Measurements from ENCODE around the gene SCN10A. TPM values are rescaled to one million over a fixed set of nuclear protein-coding genes. Genes with fewer than 3 reads are reported as not detected.

Gene SCN10A
- total and polyA plus RNA-seq, 9 of the 15 experiments (the other 6 are each of a cell fraction or from before 2014, with no cell fraction given), result not detected

- 24% methylated on average over 45 of the region's 56 CpGs for WGBS (ENCODE audit: insufficient coverage, low coverage, missing lambda C conversion rate)
- POLR2A ChIA-PET, result no interaction called here
- H3K4me1 ChIP-seq (replicated peaks in 1 of 2; ENCODE audit: control insufficient read depth in 2 of 2, insufficient read depth in 2 of 2, low read length in 2 of 2), result peaks cover 6 to 18% of the 10 kb centered on the region in 2 experiments
- H2AFZ ChIP-seq (ENCODE audit: low read depth, low read length), result peak overlapping the region; percentile 70; the same call in 1 of the 2 replicates
- peak overlapping the region; percentile 43; the same call in 1 of the 2 replicates for H3K4me2 ChIP-seq (ENCODE audit: insufficient read depth, low read length)
- H3K79me2 ChIP-seq (ENCODE audit: control insufficient read depth, insufficient read depth, low read length), result no peaks in the 10 kb centered on the region
- CTCF ChIA-PET (ENCODE audit: low intra/inter-chr PET ratio), result interaction anchor here (0.7 to 1.0 kb wide), 2 partner anchors 128 to 152 kb away, joined by 3 to 5 read pairs; no protein-coding TSS in a partner anchor
- DNase-seq (ENCODE audit: extremely low read depth in 1 of 4, low spot score in 3 of 4) (peak in 1 of 4 experiments; percentile 4), ATAC-seq (no peak; the same call in 2 of the 3 replicates), FAIRE-seq (no peak)
- H3K27me3 ChIP-seq (ENCODE audit: control insufficient read depth in 2 of 2, insufficient read depth in 2 of 2, low read length in 2 of 2), result peaks cover 21 to 57% of the 10 kb centered on the region in 2 experiments; a peak in 4 of 5 replicates
- H3K36me3 ChIP-seq (ENCODE audit: control insufficient read depth, insufficient read depth, low read length), result no peaks in the 10 kb centered on the region
- H3K9ac ChIP-seq (ENCODE audit: insufficient read depth in 1 of 2, low read depth in 2 of 2, low read length in 2 of 2), result peak overlapping the region in 1 of 2 experiments; percentile 76; a peak in 3 of 4 replicates
- intact Hi-C loops (cut with micrococcal nuclease), result no loop called here
- peak overlapping the region; percentile 37 for H3K4me3 ChIP-seq
- H3K9me1 ChIP-seq (ENCODE audit: control insufficient read depth, insufficient read depth, low read length), result no peaks in the 10 kb centered on the region
- H3K27ac ChIP-seq (ENCODE audit: extremely low read depth, low read depth, low read length), result no peak overlapping the region
- BruUV-seq (replicated peaks), result no TSS peak
- TF ChIP-seq ARID2 (IDR thresholded peaks at IDR 0.05), result no peak
- no peak for TF ChIP-seq MCM7 (IDR thresholded peaks at IDR 0.05)
- TF ChIP-seq, protein P1, sequence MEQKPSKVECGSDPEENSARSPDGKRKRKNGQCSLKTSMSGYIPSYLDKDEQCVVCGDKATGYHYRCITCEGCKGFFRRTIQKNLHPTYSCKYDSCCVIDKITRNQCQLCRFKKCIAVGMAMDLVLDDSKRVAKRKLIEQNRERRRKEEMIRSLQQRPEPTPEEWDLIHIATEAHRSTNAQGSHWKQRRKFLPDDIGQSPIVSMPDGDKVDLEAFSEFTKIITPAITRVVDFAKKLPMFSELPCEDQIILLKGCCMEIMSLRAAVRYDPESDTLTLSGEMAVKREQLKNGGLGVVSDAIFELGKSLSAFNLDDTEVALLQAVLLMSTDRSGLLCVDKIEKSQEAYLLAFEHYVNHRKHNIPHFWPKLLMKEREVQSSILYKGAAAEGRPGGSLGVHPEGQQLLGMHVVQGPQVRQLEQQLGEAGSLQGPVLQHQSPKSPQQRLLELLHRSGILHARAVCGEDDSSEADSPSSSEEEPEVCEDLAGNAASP (IDR thresholded peaks at IDR 0.05), result no peak
- no peak for TF ChIP-seq CCAR2 (IDR thresholded peaks at IDR 0.05; ENCODE audit: low read depth, low read length)
- no peak for TF ChIP-seq STAT6 (CRISPR knock-in tag; IDR thresholded peaks at IDR 0.05)
- no peak for TF ChIP-seq NR3C1 (CRISPR knock-in tag; IDR thresholded peaks at IDR 0.05)
- no peak for TF ChIP-seq EHMT2 (IDR thresholded peaks at IDR 0.05)
- TF ChIP-seq ZBTB26 (CRISPR knock-in tag; IDR thresholded peaks at IDR 0.05), result no peak
- TF ChIP-seq ZNF146 (CRISPR knock-in tag; IDR thresholded peaks at IDR 0.05; ENCODE audit: unreplicated experiment), result no peak
- no peak for TF ChIP-seq FOSL1 (tag; conservative IDR thresholded peaks at IDR 0.05)
- no peak for TF ChIP-seq ASH1L (IDR thresholded peaks at IDR 0.05; ENCODE audit: borderline replicate concordance, low read depth, partially characterized antibody)
- in situ Hi-C loops (cut with MboI), result loop anchor here (5.0 kb wide), 1 partner anchor 193 kb away; no protein-coding TSS in a partner anchor
- peaks cover 9% of the 10 kb centered on the region; the same call in 1 of the 2 replicates for H4K20me1 ChIP-seq (replicated peaks; ENCODE audit: control insufficient read depth, insufficient read depth, low read length)
- H3K9me3 ChIP-seq (replicated peaks; ENCODE audit: control insufficient read depth, insufficient read depth, low read depth, low read length), result no peaks in the 10 kb centered on the region
Observed at GRCh38 chr3:38648659-38649499, 167.1 kb downstream of the SCN10A start.
